ENCODE results near the gene SEC31A. TPM values are rescaled to one million over a fixed set of nuclear protein-coding genes. Genes with fewer than 3 reads are reported as not detected.

Gene SEC31A
- total RNA-seq, 1 experiment from 2014 or later, result 137 TPM

GRCh38 chr4:82906469-82906868, 15.5 kb upstream of the SEC31A start:
- no peak for TF ChIP-seq CREB1 (CRISPR knock-in tag; IDR thresholded peaks at IDR 0.05)
- TF ChIP-seq NFE2L1 (CRISPR knock-in tag; IDR thresholded peaks at IDR 0.05), result no peak
- TF ChIP-seq GTF2I (CRISPR knock-in tag; conservative IDR thresholded peaks at IDR 0.05), result no peak
- no peak for TF ChIP-seq USF1 (CRISPR knock-in tag; IDR thresholded peaks at IDR 0.05)
- no peak for TF ChIP-seq JAZF1 (CRISPR knock-in tag; IDR thresholded peaks at IDR 0.05)
- TF ChIP-seq ATF2 (CRISPR knock-in tag; IDR thresholded peaks at IDR 0.05; ENCODE audit: borderline replicate concordance, low read depth), result no peak
- no peak for TF ChIP-seq NR1H2 (CRISPR knock-in tag; IDR thresholded peaks at IDR 0.05)
- TF ChIP-seq ZSCAN18 (CRISPR knock-in tag; IDR thresholded peaks at IDR 0.05), result no peak
- no peak for TF ChIP-seq RELA (CRISPR knock-in tag; IDR thresholded peaks at IDR 0.05; ENCODE audit: borderline replicate concordance)
- no peak for TF ChIP-seq NR2C2 (CRISPR knock-in tag; IDR thresholded peaks at IDR 0.05)
- TF ChIP-seq ZNF396 (CRISPR knock-in tag; IDR thresholded peaks at IDR 0.05; ENCODE audit: borderline replicate concordance), result no peak
- TF ChIP-seq KAT7 (CRISPR knock-in tag; IDR thresholded peaks at IDR 0.05; ENCODE audit: borderline replicate concordance), result no peak
- TF ChIP-seq FOXK1 (CRISPR knock-in tag; IDR thresholded peaks at IDR 0.05), result no peak
- no peak for TF ChIP-seq SOX15 (CRISPR knock-in tag; IDR thresholded peaks at IDR 0.05)
- TF ChIP-seq ERG (CRISPR knock-in tag; IDR thresholded peaks at IDR 0.05), result no peak
- TF ChIP-seq CTCF (IDR thresholded peaks at IDR 0.05), result no peak
- no peak for TF ChIP-seq ZNF263 (CRISPR knock-in tag; IDR thresholded peaks at IDR 0.05; ENCODE audit: low read depth)
- no peak for ATAC-seq
- ChIA-PET CTCF (no interaction called here), POLR2A (no interaction called here)
- Mint-ChIP-seq H3K27me3 (ENCODE audit: low read depth) (no peaks in the 10 kb centered on the region), H3K4me3 (no peak overlapping the region), H3K36me3 (peaks cover 47% of the 10 kb centered on the region), H3K4me1 (no peaks in the 10 kb centered on the region), H3K27ac (no peak overlapping the region), H3K9me3 (no peaks in the 10 kb centered on the region)
- no peak for DNase-seq (ENCODE audit: low spot score)

GRCh38 chr4:82905205-82905604, 14.3 kb upstream of the SEC31A start:
- H3K9me3 Mint-ChIP-seq, result no peaks in the 10 kb centered on the region
- POLR2A ChIA-PET, result no interaction called here
- no peak overlapping the region for H3K4me3 Mint-ChIP-seq
- H3K27ac Mint-ChIP-seq, result no peak overlapping the region
- H3K36me3 Mint-ChIP-seq, result peaks cover 41% of the 10 kb centered on the region
- DNase-seq (ENCODE audit: low spot score) (no peak), ATAC-seq (no peak)
- CTCF ChIA-PET, result no interaction called here
- no peaks in the 10 kb centered on the region for H3K27me3 Mint-ChIP-seq (ENCODE audit: low read depth)
- no peaks in the 10 kb centered on the region for H3K4me1 Mint-ChIP-seq
- no peak for TF ChIP-seq NFYB (CRISPR knock-in tag; conservative IDR thresholded peaks at IDR 0.05; ENCODE audit: low read depth)
- no peak for TF ChIP-seq GTF2I (CRISPR knock-in tag; conservative IDR thresholded peaks at IDR 0.05)
- no peak for TF ChIP-seq AFF4 (CRISPR knock-in tag; IDR thresholded peaks at IDR 0.05; ENCODE audit: borderline replicate concordance)
- no peak for TF ChIP-seq ZSCAN18 (CRISPR knock-in tag; IDR thresholded peaks at IDR 0.05)
- TF ChIP-seq STAT6 (CRISPR knock-in tag; conservative IDR thresholded peaks at IDR 0.05; ENCODE audit: low read depth), result no peak
